ENCODE results near the gene TRIM10. TPM values are rescaled to one million over a fixed set of nuclear protein-coding genes. Genes with fewer than 3 reads are reported as not detected.

The TRIM10 gene, protein sequence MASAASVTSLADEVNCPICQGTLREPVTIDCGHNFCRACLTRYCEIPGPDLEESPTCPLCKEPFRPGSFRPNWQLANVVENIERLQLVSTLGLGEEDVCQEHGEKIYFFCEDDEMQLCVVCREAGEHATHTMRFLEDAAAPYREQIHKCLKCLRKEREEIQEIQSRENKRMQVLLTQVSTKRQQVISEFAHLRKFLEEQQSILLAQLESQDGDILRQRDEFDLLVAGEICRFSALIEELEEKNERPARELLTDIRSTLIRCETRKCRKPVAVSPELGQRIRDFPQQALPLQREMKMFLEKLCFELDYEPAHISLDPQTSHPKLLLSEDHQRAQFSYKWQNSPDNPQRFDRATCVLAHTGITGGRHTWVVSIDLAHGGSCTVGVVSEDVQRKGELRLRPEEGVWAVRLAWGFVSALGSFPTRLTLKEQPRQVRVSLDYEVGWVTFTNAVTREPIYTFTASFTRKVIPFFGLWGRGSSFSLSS
- 0.57 TPM for total RNA-seq
- polyA plus RNA-seq, result 0.16 TPM
- long read RNA-seq, donor 1, result 0 reads
- long read RNA-seq, donor 2, result 0 reads
- long read RNA-seq, donor 3, result 0 reads
- long read RNA-seq, donor 4, result 0 reads
- long read RNA-seq, donor 5, result 0 reads
- long read RNA-seq, donor 6, result 0 reads
- long read RNA-seq, donor 7, result 0 reads
- long read RNA-seq, donor 8, result 0 reads
- long read RNA-seq, donor 9, result 0 reads
- long read RNA-seq, donor 10, result 0 reads

DNA sequence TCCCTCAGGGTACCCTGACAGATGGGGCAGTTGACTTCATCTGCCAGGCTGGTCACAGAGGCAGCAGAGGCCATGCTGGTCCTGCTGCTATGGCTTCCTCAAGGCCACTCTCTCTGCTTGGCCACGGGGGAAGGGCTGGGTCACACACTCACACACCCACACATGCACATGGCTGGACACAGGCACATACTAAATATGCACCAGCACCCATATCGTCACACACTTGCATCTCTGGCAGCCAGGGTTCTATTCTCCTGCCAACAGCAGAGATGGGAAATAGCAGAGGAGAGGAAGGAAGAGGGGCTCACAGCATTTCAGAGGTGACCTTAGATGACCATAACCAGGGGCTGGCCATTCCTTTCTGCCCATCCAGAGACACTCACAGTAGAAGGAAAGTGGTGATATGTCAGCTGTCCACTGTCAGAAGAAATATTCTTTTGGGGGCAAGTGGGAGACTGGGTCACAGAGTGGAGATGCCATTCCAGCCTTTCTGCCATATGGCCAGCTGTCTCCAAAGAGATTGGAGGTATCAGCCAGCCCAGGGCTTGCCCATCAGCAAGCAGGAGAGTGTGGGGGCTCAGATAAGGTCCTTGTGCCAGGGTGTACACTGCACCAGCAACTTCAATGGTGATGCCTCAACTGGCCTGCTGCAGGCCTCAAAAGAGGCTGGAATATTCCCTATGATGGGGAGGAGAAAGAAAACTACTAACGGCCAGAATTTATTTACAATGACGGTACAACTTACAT is at the start of gene TRIM10:
TSS of gene TRIM10 (minus strand) at position 427 of the 747 bp plus-strand sequence. CDS start at position 74, 353 bp downstream.
- H3K36me3 ChIP-seq (ENCODE audit: control insufficient read depth in 2 of 2, insufficient read depth in 2 of 2, low read length in 1 of 2), result no peaks in the 10 kb centered on the region
- 95% methylated on average over 4 of the region's 4 CpGs for WGBS
- H3K27me3 ChIP-seq (ENCODE audit: control insufficient read depth in 2 of 2, insufficient read depth in 1 of 2, low read length in 1 of 2), result no peaks in the 10 kb centered on the region
- peaks cover 0 to 5% of the 10 kb centered on the region in 2 donors for H3K4me1 ChIP-seq (ENCODE audit: control insufficient read depth in 2 of 2, insufficient read depth in 2 of 2, low read length in 2 of 2)
- peaks cover 0 to 3% of the 10 kb centered on the region in 2 donors for H3K9me3 ChIP-seq (ENCODE audit: control insufficient read depth in 2 of 2, insufficient read depth in 1 of 2, low read length in 1 of 2)
- no peak within 1 kb of the TSS for H3K4me3 ChIP-seq (ENCODE audit: low read length in 2 of 2)
- H3K27ac ChIP-seq (ENCODE audit: low read depth in 1 of 2, low read length in 1 of 2), result no peak within 1 kb of the TSS
- DNase-seq (ENCODE audit: low read depth in 6 of 9, low spot score in 9 of 9), result no peak

DNA sequence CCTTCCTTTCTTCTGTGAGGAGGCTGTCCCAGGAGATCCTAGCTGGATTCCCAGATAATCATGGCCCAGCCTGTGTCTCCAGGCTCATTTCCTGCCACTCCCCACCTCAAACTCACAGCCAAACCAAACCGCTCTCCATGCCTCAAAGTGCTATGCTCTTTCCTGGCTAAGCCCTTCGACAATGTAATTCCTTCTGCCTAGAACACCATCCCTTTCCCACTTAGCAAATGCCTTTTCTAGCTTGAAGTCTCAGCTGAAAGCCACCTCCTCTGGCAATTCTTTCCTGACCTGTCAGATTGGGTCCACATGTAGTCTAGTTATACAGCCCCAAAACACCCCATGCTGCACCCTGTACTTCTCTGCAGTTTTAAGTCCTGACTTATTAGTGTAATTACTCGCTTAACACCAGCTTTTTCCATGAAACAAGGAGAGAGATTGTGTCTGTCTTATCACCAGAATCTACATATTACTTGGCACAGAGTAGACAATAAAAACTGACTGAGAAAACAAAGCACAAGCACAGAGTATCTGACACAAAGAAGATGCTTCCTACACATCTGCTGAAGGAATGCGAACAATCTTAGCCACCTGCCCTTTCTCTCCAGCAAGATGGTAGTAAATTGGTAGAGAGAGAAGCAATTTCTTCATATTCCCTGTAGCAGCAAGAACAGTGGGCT is 46.7 kb upstream of the TRIM10 start:
- H3K4me1 ChIP-seq (ENCODE audit: control insufficient read depth in 2 of 2, insufficient read depth in 2 of 2, low read length in 2 of 2), result peaks cover 7 to 13% of the 10 kb centered on the region in 2 donors
- peak overlapping the region in 1 of 2 donors; percentile 48 for H3K27ac ChIP-seq (ENCODE audit: low read depth in 1 of 2, low read length in 1 of 2)
- WGBS, result 97% methylated on average over 4 of the region's 4 CpGs

DNA sequence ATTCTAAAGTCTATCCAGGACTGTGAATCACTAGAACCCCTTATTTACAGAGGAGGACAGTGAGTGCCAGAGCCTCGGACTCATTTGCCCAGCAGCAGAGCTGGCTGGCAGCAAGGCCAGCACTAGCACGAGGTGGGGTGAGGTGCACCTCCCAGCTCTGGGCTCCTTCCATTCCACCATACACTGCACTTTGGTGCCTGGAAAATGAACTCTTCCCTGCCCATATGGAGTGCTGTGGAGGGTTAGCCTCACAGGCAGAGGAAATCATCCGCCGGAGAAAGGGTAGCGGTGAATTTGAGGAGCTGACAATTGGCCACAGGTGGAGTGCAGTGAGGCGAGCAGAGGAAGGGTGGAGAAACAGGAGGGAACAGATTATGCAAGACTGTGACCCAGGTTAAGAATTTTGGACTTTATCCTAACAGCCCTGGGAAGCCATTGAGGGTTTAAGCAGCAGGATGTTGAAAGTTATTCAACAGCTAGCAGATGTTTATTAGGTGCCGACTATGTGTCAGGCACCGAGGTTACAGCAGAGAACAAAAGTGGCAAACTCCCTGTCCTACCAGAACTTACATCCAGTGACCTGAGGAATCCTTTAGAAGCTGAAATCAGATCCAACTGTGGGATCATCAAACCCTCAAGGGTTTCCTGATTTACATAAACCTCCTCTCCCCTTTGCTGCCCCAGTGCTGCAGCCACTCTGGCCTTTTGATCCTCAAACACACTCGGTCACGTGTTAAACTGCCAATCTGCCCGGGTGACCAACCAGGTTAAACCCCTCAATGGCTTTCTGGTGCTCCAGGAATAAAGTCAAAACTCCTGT is 46.0 kb upstream of the TRIM10 start:
- WGBS, result 93% methylated on average over 11 of the region's 11 CpGs
- Histone ChIP-seq H3K36me3 (ENCODE audit: control insufficient read depth in 2 of 2, insufficient read depth in 2 of 2, low read length in 1 of 2) (peaks cover 3 to 6% of the 10 kb centered on the region in 2 donors), H3K9me3 (ENCODE audit: control insufficient read depth in 2 of 2, insufficient read depth in 1 of 2, low read length in 1 of 2) (no peaks in the 10 kb centered on the region), H3K4me1 (ENCODE audit: control insufficient read depth in 2 of 2, insufficient read depth in 2 of 2, low read length in 2 of 2) (peaks cover 4 to 13% of the 10 kb centered on the region in 2 donors), H3K27ac (ENCODE audit: low read depth in 1 of 2, low read length in 1 of 2) (peak overlapping the region in 1 of 2 donors; percentile 57), H3K4me3 (ENCODE audit: low read length in 2 of 2) (no peak overlapping the region), H3K27me3 (ENCODE audit: control insufficient read depth in 2 of 2, insufficient read depth in 1 of 2, low read length in 1 of 2) (no peaks in the 10 kb centered on the region)
- DNase-seq (ENCODE audit: low read depth in 6 of 9, low spot score in 9 of 9), result no peak

More for the DNA sequence above, 46.7 kb upstream of the TRIM10 start:
- DNase-seq (ENCODE audit: low read depth in 6 of 9, low spot score in 9 of 9), result no peak
- peaks cover 0 to 3% of the 10 kb centered on the region in 2 donors for H3K36me3 ChIP-seq (ENCODE audit: control insufficient read depth in 2 of 2, insufficient read depth in 2 of 2, low read length in 1 of 2)
- no peaks in the 10 kb centered on the region for H3K27me3 ChIP-seq (ENCODE audit: control insufficient read depth in 2 of 2, insufficient read depth in 1 of 2, low read length in 1 of 2)
- H3K9me3 ChIP-seq (ENCODE audit: control insufficient read depth in 2 of 2, insufficient read depth in 1 of 2, low read length in 1 of 2), result no peaks in the 10 kb centered on the region
- H3K4me3 ChIP-seq (ENCODE audit: low read length in 2 of 2), result no peak overlapping the region

DNA sequence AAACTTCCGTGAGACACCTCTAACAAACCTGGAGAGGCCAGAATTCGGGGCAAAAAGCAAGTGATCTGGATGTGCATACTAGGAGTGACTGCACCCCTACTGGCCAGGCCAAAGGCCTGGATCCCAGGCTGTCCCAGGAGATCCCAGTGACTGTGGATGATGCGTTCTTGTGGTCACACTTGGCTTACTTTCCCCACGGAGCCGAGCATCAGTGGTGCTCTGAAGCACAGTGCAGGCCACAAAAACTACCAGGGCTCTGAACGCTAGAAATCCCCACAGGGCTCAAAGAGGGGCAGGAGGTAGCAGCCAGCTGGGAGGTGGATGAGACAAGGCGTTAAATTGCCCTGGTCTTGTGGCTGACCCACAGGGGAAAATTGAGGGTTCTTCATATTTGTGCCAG is 45.1 kb upstream of the TRIM10 start:
- H3K27ac ChIP-seq (ENCODE audit: low read depth in 1 of 2, low read length in 1 of 2), result no peak overlapping the region
- peaks cover 0 to 9% of the 10 kb centered on the region in 2 donors for H3K4me1 ChIP-seq (ENCODE audit: control insufficient read depth in 2 of 2, insufficient read depth in 2 of 2, low read length in 2 of 2)
- no peak overlapping the region for H3K4me3 ChIP-seq (ENCODE audit: low read length in 2 of 2)
- no peaks in the 10 kb centered on the region for H3K27me3 ChIP-seq (ENCODE audit: control insufficient read depth in 2 of 2, insufficient read depth in 1 of 2, low read length in 1 of 2)
- WGBS, result 90% methylated on average over 7 of the region's 7 CpGs
- no peak for DNase-seq (ENCODE audit: low read depth in 6 of 9, low spot score in 9 of 9)
- H3K9me3 ChIP-seq (ENCODE audit: control insufficient read depth in 2 of 2, insufficient read depth in 1 of 2, low read length in 1 of 2), result no peaks in the 10 kb centered on the region
- H3K36me3 ChIP-seq (ENCODE audit: control insufficient read depth in 2 of 2, insufficient read depth in 2 of 2, low read length in 1 of 2), result peaks cover 3 to 6% of the 10 kb centered on the region in 2 donors

DNA sequence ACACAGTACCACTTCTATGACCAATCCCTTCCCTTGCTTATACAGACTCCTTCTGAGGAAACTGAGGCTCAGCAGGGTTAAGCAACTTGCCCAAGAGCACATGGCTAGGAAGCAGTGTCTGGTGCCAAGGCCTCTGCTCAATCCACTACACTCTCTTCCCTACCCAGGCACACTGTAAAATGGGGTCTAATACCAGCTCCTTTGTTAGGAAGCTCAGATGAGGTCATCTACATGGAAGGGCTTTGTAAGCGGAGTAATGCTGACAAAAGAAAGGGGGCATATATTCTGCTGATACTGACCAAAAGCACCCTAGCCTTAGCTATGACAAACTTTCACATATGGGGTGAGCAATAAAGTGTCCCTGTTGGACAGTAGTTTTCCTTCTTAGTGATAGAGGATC is 43.1 kb upstream of the TRIM10 start:
- Histone ChIP-seq H3K27me3 (ENCODE audit: control insufficient read depth in 2 of 2, insufficient read depth in 1 of 2, low read length in 1 of 2) (no peaks in the 10 kb centered on the region), H3K36me3 (ENCODE audit: control insufficient read depth in 2 of 2, insufficient read depth in 2 of 2, low read length in 1 of 2) (peaks cover 13 to 18% of the 10 kb centered on the region in 2 donors), H3K4me1 (ENCODE audit: control insufficient read depth in 2 of 2, insufficient read depth in 2 of 2, low read length in 2 of 2) (peaks cover 2 to 6% of the 10 kb centered on the region in 2 donors), H3K9me3 (ENCODE audit: control insufficient read depth in 2 of 2, insufficient read depth in 1 of 2, low read length in 1 of 2) (no peaks in the 10 kb centered on the region), H3K4me3 (ENCODE audit: low read length in 2 of 2) (no peak overlapping the region), H3K27ac (ENCODE audit: low read depth in 1 of 2, low read length in 1 of 2) (no peak overlapping the region)
- no peak for DNase-seq (ENCODE audit: low read depth in 6 of 9, low spot score in 9 of 9)
- 98% methylated on average over 1 of the region's 1 CpG for WGBS

DNA sequence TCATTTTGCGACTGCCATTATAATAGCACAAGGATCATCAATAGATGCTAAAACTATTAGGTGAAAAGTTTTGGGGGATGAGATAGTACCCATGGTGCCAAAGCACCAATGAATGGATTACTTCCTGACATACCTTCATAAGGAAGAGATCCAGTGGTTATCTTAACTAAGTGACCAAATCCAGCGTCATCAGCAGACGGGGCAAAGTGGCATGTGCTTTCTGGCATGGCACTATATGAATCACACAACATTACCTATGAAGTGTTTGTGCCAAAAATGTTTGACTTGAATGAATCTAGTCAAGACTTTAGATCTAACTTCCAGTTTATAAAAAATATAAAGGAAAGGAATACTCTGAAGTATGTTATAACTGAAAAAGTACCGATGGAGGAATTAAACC is 41.4 kb upstream of the TRIM10 start:
- no peak for DNase-seq (ENCODE audit: low read depth in 6 of 9, low spot score in 9 of 9)
- peaks cover 2% of the 10 kb centered on the region in 2 donors for H3K4me1 ChIP-seq (ENCODE audit: control insufficient read depth in 2 of 2, insufficient read depth in 2 of 2, low read length in 2 of 2)
- no peak overlapping the region for H3K4me3 ChIP-seq (ENCODE audit: low read length in 2 of 2)
- H3K27ac ChIP-seq (ENCODE audit: low read depth in 1 of 2, low read length in 1 of 2), result no peak overlapping the region
- 87% methylated on average over 4 of the region's 4 CpGs for WGBS
- H3K9me3 ChIP-seq (ENCODE audit: control insufficient read depth in 2 of 2, insufficient read depth in 1 of 2, low read length in 1 of 2), result no peaks in the 10 kb centered on the region
- H3K27me3 ChIP-seq (ENCODE audit: control insufficient read depth in 2 of 2, insufficient read depth in 1 of 2, low read length in 1 of 2), result no peaks in the 10 kb centered on the region
- peaks cover 25 to 34% of the 10 kb centered on the region in 2 donors for H3K36me3 ChIP-seq (ENCODE audit: control insufficient read depth in 2 of 2, insufficient read depth in 2 of 2, low read length in 1 of 2)

DNA sequence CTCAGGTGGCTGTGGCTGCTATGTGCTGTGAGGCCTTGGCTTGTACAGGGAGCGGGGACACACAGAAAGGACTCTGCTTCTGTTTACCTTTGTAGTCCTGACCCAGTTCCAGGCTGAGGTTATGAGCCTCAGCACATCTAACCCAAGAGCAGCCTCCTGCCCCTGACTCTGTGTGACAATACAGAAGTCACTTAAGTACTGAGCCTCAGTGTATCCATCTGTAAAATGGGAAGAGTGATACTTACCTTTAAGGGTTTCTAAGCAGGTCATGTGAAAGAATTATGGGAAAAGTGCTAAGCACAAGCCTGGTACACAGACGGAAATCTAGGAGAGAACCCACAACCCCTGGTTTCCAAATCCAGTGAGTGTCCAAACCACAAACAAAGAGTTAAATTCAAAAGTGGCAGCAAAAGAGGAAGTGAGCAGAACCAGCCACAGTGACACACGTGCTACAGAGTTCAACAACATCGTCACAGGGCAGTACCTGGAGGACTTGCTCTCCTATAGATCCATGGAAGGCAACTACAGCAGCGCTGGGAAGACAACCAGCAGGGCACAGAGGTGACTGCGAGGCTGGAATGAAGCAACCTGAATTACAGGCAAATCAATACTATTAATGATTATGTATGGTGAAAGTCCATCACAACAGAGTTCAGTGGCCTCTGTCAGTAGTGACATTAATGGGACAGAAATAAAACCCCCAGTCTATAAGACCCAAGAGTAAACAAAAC is 39.7 kb upstream of the TRIM10 start:
- DNase-seq (ENCODE audit: low read depth in 6 of 9, low spot score in 9 of 9), result no peak
- 58% methylated on average over 6 of the region's 6 CpGs for WGBS
- peaks cover 0 to 2% of the 10 kb centered on the region in 2 donors for H3K4me1 ChIP-seq (ENCODE audit: control insufficient read depth in 2 of 2, insufficient read depth in 2 of 2, low read length in 2 of 2)
- H3K9me3 ChIP-seq (ENCODE audit: control insufficient read depth in 2 of 2, insufficient read depth in 1 of 2, low read length in 1 of 2), result no peaks in the 10 kb centered on the region
- H3K4me3 ChIP-seq (ENCODE audit: low read length in 2 of 2), result no peak overlapping the region
- no peak overlapping the region for H3K27ac ChIP-seq (ENCODE audit: low read depth in 1 of 2, low read length in 1 of 2)
- H3K27me3 ChIP-seq (ENCODE audit: control insufficient read depth in 2 of 2, insufficient read depth in 1 of 2, low read length in 1 of 2), result no peaks in the 10 kb centered on the region
- peaks cover 41 to 50% of the 10 kb centered on the region in 2 donors for H3K36me3 ChIP-seq (ENCODE audit: control insufficient read depth in 2 of 2, insufficient read depth in 2 of 2, low read length in 1 of 2)

Measured in thymus (tissue), 14 donors.